Adrenal gland (tissue), 12 donors: ENCODE results near the gene COL25A1. TPM values are rescaled to one million over a fixed set of nuclear protein-coding genes. Genes with fewer than 3 reads are reported as not detected.

Source experiments
- DNase-seq, 7 donors: peaks; one replicate each; pipeline ENCODE4 v3.0.0-alpha.2; 2019 to 2020
- H3K27ac ChIP-seq, 5 donors: fragments of 200-600 bp; sonication (generic) in 4 of 5; 1 replicate in 3 of 5; 2 replicates in 2 of 5; pipeline versions ENCODE4 v1.5.1 to v1.8.0; 2016 to 2020; ENCODE audit warnings: mild to moderate bottlenecking in 1 of 5
- H3K27me3 ChIP-seq: fragments of 200-600 bp; 2 replicates; pipeline ENCODE4 v1.8.0; 2021
- H3K36me3 ChIP-seq, 2 donors: fragments of 200-600 bp; replicated peaks in 1 of 2; 1 replicate in 1 of 2; 2 replicates in 1 of 2; pipeline versions ENCODE4 v1.5.1 to v1.8.0; 2018 to 2022
- H3K4me1 ChIP-seq, 2 donors: fragments of 200-600 bp; replicated peaks in 1 of 2; 1 replicate in 1 of 2; 2 replicates in 1 of 2; pipeline versions ENCODE4 v1.5.1 to v1.8.0; 2018 to 2021
- H3K4me3 ChIP-seq, 4 donors: fragments of 200-600 bp; sonication (generic) in 3 of 4; one replicate each; pipeline ENCODE4 v1.5.1; 2016 to 2018
- H3K9me3 ChIP-seq, 3 donors: fragments of 200-600 bp; sonication (generic) in 1 of 3; replicated peaks in 1 of 3; 1 replicate in 2 of 3; 2 replicates in 1 of 3; pipeline versions ENCODE4 v1.5.1 to v1.8.0; 2016 to 2021
- POLR2A ChIP-seq, 2 donors: fragments of 450-650 bp; IDR thresholded peaks; one replicate each; pipeline ENCODE4 v1.6.1; 2017; ENCODE audit warnings: antibody characterized with exemption in 2 of 2, mild to moderate bottlenecking in 2 of 2, moderate library complexity in 1 of 2
- WGBS, 4 donors: extraction: QIAGEN DNeasy Blood & Tissue Kit in 2 of 4; methylation state at CpG; one replicate each; pipeline versions ENCODE4 v1.1.5 to v1.1.7; 2013 to 2017; 5-methylcytosine and 5-hydroxymethylcytosine counted together
- intact Hi-C, 2 donors: fragments of 100-400 bp; cut with DNase I; formaldehyde crosslinking; loops; one replicate each; pipeline versions ENCODE4 v1.14.1 to v1.15.0; 2022 to 2023
- polyA plus RNA-seq, 3 donors: library from polyadenylated mRNA; stranded (reverse); fragments of 200-250 nt in 2 of 3; fragments of 350-450 nt in 1 of 3; fragmentation: Illumina TruSeq in 1 of 3; extraction: RNeasy Lipid Tissue Mini Kit (QIAGEN cat#74804) in 1 of 3; gene quantifications; one replicate each; pipeline ENCODE4 v1.2.3, GENCODE V29; 2013 to 2014
- total RNA-seq, 9 donors: library from RNA; depleted of rRNA in 4 of 9; stranded (reverse); fragments of >200 nt in 4 of 9; fragments of 120-200 nt in 1 of 9; fragmentation: NEBNext Ultra II Directional in 1 of 9; extraction: Animal tissue kit (Norgen Biotek cat#: 25700) in 1 of 9; gene quantifications; one replicate each; pipeline versions ENCODE4 v1.1.0 to v1.2.4, GENCODE V29; 2013 to 2023
- TF ChIP-seq, protein P1 (sequence below), 6 experiments: fragments of 450-650 bp in 4 of 6; fragments of 200-600 bp in 2 of 6; sonication (generic) in 1 of 6; IDR thresholded peaks; 1 replicate in 5 of 6; 2 replicates in 1 of 6; pipeline versions ENCODE4 v1.5.1 to v1.8.0; 2016 to 2021; ENCODE audit warnings: antibody characterized with exemption in 6 of 6, mild to moderate bottlenecking in 2 of 6, moderate library complexity in 1 of 6
- donor health status: healthy with polysubstance abuse.
- donor health status: Bipolar disorder and iron deficiency.
- donor health status: DM: yes; HTN: yes; CAD: no.
- donor health status: DM: no; HTN: no; CAD: no.
- donor health status: DM: no; HTN: no; CAD: no.
- donor health status: DM: yes; HTN: yes; CAD: no.

The COL25A1 gene
- total and polyA plus RNA-seq, 12 donors = 0.05 to 2.1 (median 0.47) TPM

DNA sequence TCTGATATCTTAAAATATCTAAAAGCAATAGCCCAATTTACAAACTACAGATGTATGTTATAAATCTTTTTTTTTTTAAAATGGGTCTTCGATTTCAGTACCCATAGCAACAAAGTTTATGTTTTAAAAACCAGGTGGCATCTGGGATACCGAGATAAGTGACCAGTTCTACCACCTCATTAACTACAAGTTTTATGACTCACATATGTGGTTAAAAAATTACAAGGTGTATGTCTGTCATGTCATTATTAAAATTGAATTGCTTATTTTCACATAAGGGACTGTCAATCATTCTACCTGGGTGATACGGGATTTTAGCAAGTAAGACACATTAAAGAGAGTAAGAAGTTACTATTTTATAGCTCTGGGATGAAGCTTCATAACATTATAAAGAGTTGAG lies 347.6 kb downstream of the COL25A1 start:
- Histone ChIP-seq H3K27ac (no peak overlapping the region), H3K36me3 (no peaks in the 10 kb centered on the region), H3K4me1 (no peaks in the 10 kb centered on the region), H3K4me3 (no peak overlapping the region), H3K9me3 (no peaks in the 10 kb centered on the region), H3K27me3 (no peaks in the 10 kb centered on the region)
- intact Hi-C loops = no loop called here
- TF ChIP-seq, protein P1, sequence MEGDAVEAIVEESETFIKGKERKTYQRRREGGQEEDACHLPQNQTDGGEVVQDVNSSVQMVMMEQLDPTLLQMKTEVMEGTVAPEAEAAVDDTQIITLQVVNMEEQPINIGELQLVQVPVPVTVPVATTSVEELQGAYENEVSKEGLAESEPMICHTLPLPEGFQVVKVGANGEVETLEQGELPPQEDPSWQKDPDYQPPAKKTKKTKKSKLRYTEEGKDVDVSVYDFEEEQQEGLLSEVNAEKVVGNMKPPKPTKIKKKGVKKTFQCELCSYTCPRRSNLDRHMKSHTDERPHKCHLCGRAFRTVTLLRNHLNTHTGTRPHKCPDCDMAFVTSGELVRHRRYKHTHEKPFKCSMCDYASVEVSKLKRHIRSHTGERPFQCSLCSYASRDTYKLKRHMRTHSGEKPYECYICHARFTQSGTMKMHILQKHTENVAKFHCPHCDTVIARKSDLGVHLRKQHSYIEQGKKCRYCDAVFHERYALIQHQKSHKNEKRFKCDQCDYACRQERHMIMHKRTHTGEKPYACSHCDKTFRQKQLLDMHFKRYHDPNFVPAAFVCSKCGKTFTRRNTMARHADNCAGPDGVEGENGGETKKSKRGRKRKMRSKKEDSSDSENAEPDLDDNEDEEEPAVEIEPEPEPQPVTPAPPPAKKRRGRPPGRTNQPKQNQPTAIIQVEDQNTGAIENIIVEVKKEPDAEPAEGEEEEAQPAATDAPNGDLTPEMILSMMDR (IDR thresholded peaks at IDR 0.05) = no peak
- TF ChIP-seq POLR2A (IDR thresholded peaks at IDR 0.05) = no peak
- 77 to 93% (median 85%) methylated on average over 3 of the region's 3 CpGs for WGBS, 4 donors
- DNase-seq = no peak

DNA sequence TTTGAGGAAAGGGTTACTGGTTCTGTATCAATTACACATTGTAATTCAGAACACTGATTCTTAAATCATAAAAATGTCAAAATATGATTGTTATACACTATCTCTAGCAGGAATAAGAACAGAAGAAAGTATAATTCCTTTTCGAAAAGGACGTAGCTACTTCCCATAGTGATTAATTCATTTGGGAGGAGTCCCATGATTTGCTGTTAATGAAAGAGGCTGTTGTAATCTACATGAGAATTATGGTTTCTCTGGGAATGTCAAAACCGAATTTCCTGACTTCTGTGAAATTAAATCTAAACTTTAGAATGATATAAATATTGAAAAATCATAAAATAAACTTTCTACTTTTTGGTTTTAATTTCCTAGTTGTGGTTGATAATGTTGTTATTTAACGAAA lies 348.5 kb downstream of the COL25A1 start:
- Histone ChIP-seq H3K27ac (no peak overlapping the region), H3K27me3 (no peaks in the 10 kb centered on the region), H3K36me3 (no peaks in the 10 kb centered on the region), H3K9me3 (no peaks in the 10 kb centered on the region), H3K4me3 (no peak overlapping the region), H3K4me1 (no peaks in the 10 kb centered on the region)
- 58 to 68% (median 64%) methylated on average over 4 of the region's 4 CpGs for WGBS, 4 donors
- intact Hi-C loops = no loop called here
- no peak for TF ChIP-seq POLR2A (IDR thresholded peaks at IDR 0.05)
- TF ChIP-seq, protein P1 (IDR thresholded peaks at IDR 0.05) = no peak
- no peak for DNase-seq

DNA sequence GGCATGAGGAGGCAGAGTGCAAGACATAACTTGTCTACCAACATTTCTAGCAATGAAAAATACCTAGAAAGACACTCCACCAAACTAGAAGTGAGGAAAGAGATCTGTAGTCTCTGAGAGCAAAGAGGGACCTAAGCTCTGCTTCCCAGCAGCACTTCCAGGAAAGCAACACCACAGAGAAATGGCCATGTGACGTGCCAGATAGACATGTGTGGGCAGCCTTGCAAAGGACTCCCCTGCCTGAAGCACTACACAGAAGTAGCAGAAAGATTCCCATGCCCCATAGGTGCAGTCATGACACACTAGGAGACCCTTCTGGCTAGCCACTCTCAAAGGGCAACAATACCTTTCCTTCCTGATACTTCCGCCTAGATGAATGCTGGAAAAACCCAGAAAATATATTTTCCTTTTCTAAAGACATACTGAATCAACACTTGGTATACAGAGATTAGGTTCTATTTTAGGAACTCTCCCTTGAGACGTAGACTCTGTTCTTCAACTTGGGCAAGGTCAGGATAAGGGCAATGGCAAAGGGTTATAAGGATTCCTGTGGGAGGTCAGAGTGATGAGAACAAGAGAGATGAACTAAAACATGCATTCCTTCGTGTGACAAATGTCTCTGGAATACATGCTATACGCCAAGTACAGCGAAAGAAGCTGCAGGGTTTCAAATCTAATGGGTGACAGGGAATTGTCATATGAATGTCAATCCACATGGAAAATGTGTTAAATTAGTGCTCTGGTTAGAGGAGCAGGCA lies 352.1 kb downstream of the COL25A1 start:
- no peaks in the 10 kb centered on the region for H3K9me3 ChIP-seq
- intact Hi-C loops = no loop called here
- TF ChIP-seq POLR2A (IDR thresholded peaks at IDR 0.05) = no peak
- TF ChIP-seq, protein P1 (IDR thresholded peaks at IDR 0.05) = no peak
- no peaks in the 10 kb centered on the region for H3K36me3 ChIP-seq
- DNase-seq = no peak
- H3K4me3 ChIP-seq = no peak overlapping the region
- no peak overlapping the region for H3K27ac ChIP-seq
- no peaks in the 10 kb centered on the region for H3K4me1 ChIP-seq
- H3K27me3 ChIP-seq = no peaks in the 10 kb centered on the region
- WGBS, 4 donors = 64 to 73% (median 68%) methylated on average over 6 of the region's 6 CpGs

DNA sequence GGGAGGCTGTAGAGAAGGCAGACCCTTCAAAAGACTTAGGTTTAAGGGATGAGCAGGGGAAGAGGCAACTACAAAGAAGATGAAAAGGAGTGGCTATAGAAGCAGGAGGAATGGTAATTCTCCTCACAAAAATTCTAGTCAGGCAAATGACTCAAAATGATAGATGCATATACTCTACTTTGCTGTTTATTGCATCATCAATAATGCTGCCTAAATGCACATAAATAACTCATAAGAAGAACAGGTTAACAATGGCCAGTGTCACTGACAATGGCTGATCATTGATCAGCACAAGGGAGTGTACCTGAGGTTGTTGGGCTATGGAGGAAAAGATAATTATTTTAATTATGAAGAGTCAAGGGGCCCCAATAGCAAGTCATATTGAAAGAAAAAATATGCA lies 354.9 kb downstream of the COL25A1 start:
- Histone ChIP-seq H3K27ac (no peak overlapping the region), H3K4me1 (no peaks in the 10 kb centered on the region), H3K36me3 (no peaks in the 10 kb centered on the region), H3K4me3 (no peak overlapping the region), H3K27me3 (no peaks in the 10 kb centered on the region), H3K9me3 (no peaks in the 10 kb centered on the region)
- intact Hi-C loops = no loop called here
- TF ChIP-seq, protein P1 (IDR thresholded peaks at IDR 0.05) = no peak
- no peak for TF ChIP-seq POLR2A (IDR thresholded peaks at IDR 0.05)
- no peak for DNase-seq
